Measurements from ENCODE around the gene CGGBP1.

- TF ChIP-seq CTCF (conservative IDR thresholded peaks at IDR 0.05) (no peak), ZFX (IDR thresholded peaks at IDR 0.05) (no peak)
These were observed 24.0 kb upstream of the CGGBP1 start for GRCh38 chr3:88082854-88083253.

Data from C4-2B (cell line).